Measurements from ENCODE around the gene TMC1.
"Not testable (repeated sequence)": the region's sequence is repeated elsewhere in the genome, so short reads cannot be mapped to it uniquely, and the experiment has no call there.

Gene TMC1

DNA sequence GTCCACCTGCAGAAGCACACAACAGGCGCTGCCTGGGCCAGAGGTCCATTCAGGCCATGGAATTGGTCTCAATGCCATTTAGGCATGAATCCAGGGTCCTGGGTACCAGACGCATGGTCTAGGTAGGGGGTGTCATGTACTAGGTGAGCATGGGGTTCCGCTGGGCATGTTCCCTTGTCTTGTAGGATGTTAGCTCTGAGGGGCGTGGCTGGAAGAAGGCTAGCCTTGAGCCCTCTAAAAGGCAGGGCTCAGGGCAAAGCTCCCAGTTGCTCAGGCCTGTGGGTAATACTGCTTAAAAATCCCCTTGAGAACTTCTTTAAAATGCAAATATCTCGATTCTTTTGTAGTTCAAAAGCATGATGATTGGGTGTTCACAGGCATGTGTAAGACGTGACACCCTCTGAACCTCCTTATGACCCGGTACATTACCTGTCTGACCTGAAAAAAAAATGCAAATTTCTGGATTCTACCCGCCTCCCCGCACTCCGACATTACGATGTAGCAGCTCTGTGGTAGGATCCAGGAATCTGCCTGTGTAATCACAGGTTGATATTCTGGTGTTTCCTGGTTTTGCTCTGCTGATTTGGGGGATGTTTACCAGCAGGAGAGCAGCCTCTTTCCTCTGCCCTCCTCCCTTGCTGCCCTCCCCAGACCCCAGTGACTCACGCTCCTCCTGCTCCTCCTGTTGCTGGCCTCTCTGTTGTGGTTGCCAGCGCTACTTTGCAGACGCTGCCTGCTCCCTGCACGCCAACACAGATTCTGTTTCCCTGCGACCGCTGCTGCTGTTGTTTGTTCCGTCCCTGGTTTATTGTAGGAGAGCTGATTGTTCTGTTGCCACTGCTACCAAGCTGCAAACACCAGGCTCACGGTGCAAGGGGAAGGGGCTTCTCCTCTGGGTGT, 5.7 kb downstream of the TMC1 start:
- DNase-seq (ENCODE audit: low spot score) = peak; percentile 43

DNA sequence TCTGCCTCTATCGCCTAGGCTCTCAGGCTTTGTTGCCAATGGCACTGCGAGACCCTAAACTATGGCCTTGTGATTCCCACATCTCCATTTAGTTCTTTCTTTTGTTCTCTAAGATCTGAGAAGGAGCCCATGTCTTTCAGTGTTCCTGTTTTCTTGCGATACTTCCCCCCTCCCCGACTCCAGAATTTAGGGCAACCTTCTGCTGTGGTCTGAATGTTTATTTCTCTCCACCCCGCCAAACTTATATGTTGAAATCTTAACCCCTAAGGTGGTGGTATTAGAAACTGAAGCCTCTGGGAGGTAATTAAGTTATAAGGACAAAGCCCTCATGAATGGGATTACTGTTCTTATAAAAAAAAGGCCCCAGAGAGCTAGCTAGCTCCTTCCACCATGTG, 6.4 kb downstream of the TMC1 start:
- DNase-seq (ENCODE audit: low spot score) = no peak

DNA sequence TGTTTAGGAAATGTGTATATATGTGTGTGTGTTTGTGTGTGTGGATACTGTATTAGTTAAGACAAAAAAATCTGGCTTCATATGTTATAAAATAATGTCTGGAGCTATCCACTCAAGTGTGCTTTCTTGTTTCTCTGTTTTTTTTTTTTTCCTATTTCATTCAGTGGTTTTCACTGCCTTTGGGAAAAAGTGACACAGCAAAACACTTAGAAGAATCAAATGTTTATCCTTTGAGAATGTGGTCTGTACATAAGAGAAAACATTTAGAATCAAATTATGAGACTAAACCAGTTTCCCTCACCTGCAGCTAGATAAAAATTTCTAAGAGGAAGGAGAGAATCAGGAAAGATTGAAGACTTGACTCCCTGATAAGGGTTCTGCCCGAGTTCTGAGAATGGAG, 8.1 kb downstream of the TMC1 start:
- DNase-seq (ENCODE audit: low spot score) = no peak

DNA sequence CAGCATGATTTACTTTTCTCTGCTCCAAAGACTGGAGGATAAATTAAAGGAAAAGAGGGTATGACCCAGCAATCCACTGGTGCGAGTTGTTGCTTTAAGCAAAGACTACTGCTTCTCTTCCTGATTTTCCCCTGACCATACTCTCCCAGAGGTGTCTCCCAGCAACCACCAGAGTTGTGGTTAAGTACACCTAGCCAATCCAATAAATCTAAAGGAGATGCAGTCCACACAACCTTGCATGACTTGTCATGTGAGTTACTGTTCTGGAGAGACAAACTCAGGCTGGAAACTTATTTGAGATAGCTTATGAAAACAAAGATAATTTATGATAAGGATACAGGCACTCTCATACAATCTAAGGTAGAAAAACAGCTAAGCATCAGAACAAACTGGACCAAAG, 11.9 kb downstream of the TMC1 start:
- no peak for DNase-seq (ENCODE audit: low spot score)

DNA sequence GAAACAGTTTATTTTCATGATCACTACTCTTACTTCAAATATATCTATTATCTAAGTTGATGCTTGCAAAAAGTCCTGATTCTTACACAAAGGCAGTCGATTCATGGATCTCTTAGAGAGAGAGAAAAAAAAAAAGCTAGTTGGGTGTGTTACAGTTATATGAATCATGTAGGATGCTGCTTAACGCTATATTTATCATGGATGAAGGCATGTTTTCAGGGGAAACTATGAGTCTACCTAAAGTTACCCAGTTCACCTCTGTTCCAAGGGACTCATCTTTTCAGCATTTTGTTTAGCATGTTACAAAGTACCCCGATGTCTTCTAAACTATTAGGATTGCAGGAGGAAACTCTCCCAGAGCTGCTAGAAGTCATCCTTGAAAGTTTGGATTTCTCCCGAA, 13.5 kb downstream of the TMC1 start:
- DNase-seq (ENCODE audit: low spot score) = no peak

GRCh38 chr9:72537011-72537545, 15.7 kb downstream of the TMC1 start:
- no peak for DNase-seq (ENCODE audit: low spot score)

GRCh38 chr9:72537671-72538070, 16.3 kb downstream of the TMC1 start:
- no peak for DNase-seq (ENCODE audit: low spot score)

DNA sequence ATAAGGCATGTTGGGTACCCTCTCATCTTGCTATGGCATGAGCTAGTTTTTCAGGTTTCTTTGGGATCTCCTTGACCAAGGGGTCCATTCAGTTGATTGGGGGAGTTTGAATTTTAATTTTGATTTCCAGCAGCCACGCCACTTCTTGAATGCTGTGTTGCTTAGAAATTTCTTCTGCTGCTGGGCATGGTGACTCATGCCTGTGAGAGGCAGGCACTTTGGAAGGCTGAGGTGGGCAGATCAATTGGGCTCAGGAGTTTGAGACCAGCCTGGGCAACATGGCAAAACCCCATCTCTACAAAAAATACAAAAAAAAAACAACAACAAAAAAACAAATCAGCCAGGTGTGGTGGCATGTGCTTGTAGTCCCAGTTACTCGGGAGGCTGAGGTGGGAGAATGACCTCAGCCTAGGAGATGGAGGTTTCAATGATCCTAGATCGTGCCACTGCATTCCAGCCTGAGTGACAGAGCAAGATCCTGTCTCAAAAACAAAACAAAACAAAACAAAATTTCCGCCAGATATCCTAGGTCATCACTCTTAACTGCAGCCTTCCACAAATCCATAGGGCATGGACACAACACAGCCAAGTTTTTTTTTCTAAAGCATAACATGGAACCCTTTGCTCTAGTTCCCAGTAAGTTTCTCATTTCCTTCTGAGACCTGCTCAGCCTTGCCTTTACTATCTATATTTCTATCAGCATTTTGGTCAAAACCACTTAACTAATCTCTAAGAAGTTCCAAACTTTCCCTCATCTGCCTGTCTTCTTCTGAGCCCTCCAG, 17.7 kb downstream of the TMC1 start:
- no peak for DNase-seq (ENCODE audit: low spot score)

DNA sequence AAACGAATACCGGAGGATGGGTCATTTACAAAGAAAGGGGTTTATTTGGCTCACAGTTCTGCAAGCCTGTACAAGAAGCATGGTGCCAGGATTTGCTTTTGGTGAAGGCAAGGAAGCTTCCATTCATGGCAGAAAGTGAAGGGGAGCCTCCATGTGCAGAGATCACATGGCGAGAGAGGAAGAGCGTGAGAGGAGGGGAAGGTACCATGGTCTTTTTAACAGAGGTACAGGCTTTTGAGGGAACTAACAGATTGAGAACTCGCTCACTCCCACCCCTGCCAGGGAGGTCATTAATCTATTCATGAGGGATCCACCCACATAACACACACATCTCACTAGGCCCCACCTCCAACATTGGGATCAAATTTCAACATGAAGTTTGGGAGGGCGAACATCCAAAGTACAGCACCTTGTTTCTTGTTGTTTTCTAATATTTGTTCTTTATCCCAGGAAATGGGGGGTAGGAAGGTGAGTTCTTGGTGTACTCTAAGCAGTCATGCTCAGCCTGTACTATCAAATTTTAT, 18.5 kb downstream of the TMC1 start:
- DNase-seq (ENCODE audit: low spot score) = no peak

- no peak for DNase-seq (ENCODE audit: low spot score)
Observed at GRCh38 chr9:72540348-72540873, 19.0 kb downstream of the TMC1 start.

GRCh38 chr9:72542537-72542833, 21.1 kb downstream of the TMC1 start:
- not testable (repeated sequence) for DNase-seq (ENCODE audit: low spot score)

DNA sequence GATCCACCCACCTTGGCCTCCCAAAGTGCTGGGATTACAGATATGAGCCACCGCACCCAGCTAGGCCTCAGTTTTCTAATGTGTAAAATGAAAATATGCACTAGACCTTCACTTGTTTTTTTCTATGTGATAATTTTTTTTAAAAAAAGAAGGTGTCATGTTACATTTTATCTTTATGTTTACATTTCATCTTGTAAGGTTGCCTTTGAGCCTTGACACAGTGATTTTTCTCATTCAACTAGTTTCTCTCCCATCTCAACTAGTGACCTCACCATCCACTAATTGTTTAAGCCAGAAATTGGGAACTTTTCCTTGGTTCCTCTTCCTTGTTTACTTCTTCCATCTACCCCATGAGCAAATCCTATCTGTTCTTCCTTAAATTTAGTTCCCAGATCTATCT, 21.5 kb downstream of the TMC1 start:
- no peak for DNase-seq (ENCODE audit: low spot score)

DNA sequence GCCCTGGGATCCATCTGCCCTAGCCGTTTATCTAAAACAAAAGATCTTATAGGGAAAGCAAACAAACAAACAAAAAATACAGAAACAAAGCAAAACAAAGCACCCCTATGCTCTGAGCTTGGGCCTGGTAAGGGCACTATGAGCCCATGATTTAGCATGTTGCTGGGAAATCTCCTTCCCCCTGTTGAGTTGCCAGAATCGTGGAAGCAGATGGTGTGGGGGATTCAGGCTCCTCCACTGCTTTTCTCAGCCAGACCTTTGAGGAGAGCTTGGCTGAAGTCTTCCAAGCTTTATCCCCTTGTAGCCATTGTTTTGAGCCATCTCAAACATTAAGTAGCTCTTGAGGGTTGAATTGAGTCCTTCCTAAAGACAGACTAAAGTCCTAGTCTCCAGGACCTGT, 29.9 kb downstream of the TMC1 start:
- DNase-seq (ENCODE audit: low spot score) = no peak

GRCh38 chr9:72552356-72552755, 30.9 kb downstream of the TMC1 start:
- DNase-seq (ENCODE audit: low spot score) = no peak

DNA sequence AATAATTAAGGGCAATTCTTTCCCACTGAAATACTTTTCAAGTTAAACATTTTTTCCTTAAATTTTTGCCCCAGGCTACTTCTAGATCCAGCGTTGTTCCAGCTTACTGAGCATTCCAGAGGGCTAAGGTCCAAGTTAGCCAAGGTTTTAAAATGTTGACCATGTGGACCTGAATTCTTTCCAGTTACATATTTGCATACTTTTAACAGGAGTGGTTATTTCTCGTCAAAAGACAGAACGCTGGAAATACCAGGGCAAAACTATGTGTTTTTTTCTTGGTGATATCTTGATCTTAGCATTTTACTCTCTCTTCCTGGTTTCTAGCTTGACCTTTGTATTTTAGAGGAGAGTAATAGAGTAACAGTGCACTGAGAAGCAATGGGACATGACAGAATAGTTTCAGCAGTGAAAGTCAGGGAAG, 32.8 kb downstream of the TMC1 start:
- DNase-seq (ENCODE audit: low spot score) = no peak

DNA sequence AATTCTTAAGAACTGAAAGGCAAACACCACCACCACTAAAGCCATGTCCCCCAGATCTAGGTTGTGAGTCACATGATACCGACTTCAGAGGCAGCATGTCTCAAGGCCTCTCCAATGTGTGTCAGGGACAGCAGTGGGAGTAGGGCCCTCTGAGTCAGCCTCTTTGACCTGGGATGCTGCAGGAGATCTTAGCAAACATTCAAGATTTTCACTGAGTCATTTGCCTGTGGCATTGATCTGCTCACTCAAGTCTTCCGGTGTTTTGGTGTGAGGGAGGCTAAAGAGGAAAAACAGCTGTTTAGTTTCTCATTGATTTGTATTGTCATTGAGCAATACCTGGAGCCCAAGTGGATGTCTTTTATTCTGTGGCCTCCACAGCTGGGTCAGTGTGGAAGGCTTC, 36.1 kb downstream of the TMC1 start:
- no peak for DNase-seq (ENCODE audit: low spot score)

DNA sequence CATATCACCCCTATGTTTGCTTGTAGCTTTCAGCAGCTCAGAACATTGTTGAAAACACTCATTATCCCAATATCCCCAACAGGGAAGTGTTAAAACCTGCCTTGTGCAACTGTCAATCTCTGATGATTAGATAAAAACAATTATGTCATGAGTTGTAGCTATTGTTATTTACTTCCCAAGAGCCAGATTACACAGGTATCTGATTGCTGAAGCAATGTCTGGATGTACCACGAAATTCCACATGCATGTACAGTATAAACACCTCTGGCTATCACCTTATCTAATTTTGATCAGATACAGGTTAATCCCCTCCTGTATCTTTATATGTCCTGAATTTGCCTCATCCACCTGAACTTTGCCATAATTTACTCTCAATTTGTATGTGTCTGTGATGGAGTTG, 38.7 kb downstream of the TMC1 start:
- DNase-seq (ENCODE audit: low spot score) = no peak

DNA sequence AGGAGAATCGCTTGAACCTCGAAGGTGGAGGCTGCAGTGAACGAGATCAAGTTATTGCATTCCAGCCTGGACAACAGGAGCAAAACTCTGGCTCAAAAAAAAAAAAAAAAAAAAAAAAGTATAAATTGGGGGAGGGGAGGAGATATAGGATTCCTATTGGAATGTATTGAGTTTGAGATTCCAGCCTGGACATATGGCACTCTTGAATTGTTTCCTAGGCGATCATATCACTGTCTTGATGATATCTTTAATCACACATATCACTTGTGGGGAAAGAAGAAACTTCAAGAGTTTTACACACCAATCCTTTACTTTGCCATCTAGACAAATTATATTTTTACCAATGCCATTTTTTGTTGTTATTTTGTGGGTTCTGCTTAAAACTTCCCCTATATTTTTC, 42.4 kb downstream of the TMC1 start:
- DNase-seq (ENCODE audit: low spot score) = no peak

GRCh38 chr9:72564479-72565281, 43.3 kb downstream of the TMC1 start:
- DNase-seq (ENCODE audit: low spot score) = no peak

GRCh38 chr9:72565535-72565934, 44.1 kb downstream of the TMC1 start:
- no peak for DNase-seq (ENCODE audit: low spot score)

- no peak for DNase-seq (ENCODE audit: low spot score)
Observed at GRCh38 chr9:72574156-72574810, 52.9 kb downstream of the TMC1 start.

Measured in putamen (tissue), 1 donor.